CD14-positive monocyte (primary cell): ENCODE results near the gene GNA12. TPM values are rescaled to one million over a fixed set of nuclear protein-coding genes. Genes with fewer than 3 reads are reported as not detected.

Source experiments
- DNase-seq, 3 donors: peaks; one replicate each; pipeline ENCODE4 v3.0.0-alpha.2; 2011 to 2022
- H2AFZ ChIP-seq: 2 replicates; pipeline ENCODE4 v1.6.0; 2012; ENCODE audit warnings: mild to moderate bottlenecking, low read depth, low read length, inconsistent platforms; ENCODE audit not compliant: insufficient read depth, poor library complexity, severe bottlenecking
- H3K27ac ChIP-seq, 2 donors: 1 replicate in 1 of 2; 2 replicates in 1 of 2; pipeline ENCODE4 v1.5.1; 2012 to 2013; ENCODE audit warnings: low read length in 2 of 2, control low read depth in 1 of 2, inconsistent platforms in 1 of 2, low read depth in 1 of 2, mild to moderate bottlenecking in 1 of 2
- H3K27me3 ChIP-seq, 2 donors: one replicate each; pipeline versions ENCODE4 v1.6.0 to v1.6.1; 2011 to 2013; ENCODE audit warnings: low read length in 2 of 2; ENCODE audit not compliant: control insufficient read depth in 2 of 2, insufficient read depth in 2 of 2
- H3K36me3 ChIP-seq, 2 donors: replicated peaks in 1 of 2; 1 replicate in 1 of 2; 2 replicates in 1 of 2; pipeline versions ENCODE4 v1.5.1 to v1.6.1; 2012 to 2013; ENCODE audit warnings: low read length in 2 of 2, control low read depth in 1 of 2, inconsistent platforms in 1 of 2, mild to moderate bottlenecking in 1 of 2; ENCODE audit not compliant: insufficient read depth in 2 of 2, control insufficient read depth in 1 of 2
- H3K4me1 ChIP-seq, 2 donors: 1 replicate in 1 of 2; 2 replicates in 1 of 2; pipeline versions ENCODE4 v1.5.1 to v1.6.1; 2012 to 2013; ENCODE audit warnings: low read length in 2 of 2, control low read depth in 1 of 2, inconsistent platforms in 1 of 2, mild to moderate bottlenecking in 1 of 2, moderate library complexity in 1 of 2; ENCODE audit not compliant: insufficient read depth in 2 of 2, control insufficient read depth in 1 of 2
- H3K4me2 ChIP-seq: replicated peaks from 2 replicates; pipeline ENCODE3; 2012; ENCODE audit warnings: low read length, moderate library complexity, mild to moderate bottlenecking; ENCODE audit not compliant: poor library complexity, severe bottlenecking; ENCODE audit errors: extremely low read depth
- H3K4me3 ChIP-seq, 3 experiments: fragments of 200-600 bp in 1 of 3; sonication (generic) in 1 of 3; replicated peaks in 1 of 3; 1 replicate in 2 of 3; 2 replicates in 1 of 3; pipeline ENCODE4 v1.5.1; 2011 to 2013; ENCODE audit warnings: low read length in 3 of 3, mild to moderate bottlenecking in 3 of 3, control low read depth in 2 of 3, low read depth in 2 of 3, inconsistent platforms in 1 of 3, moderate library complexity in 1 of 3
- H3K79me2 ChIP-seq: 2 replicates; pipeline ENCODE4 v1.6.0; 2012; ENCODE audit warnings: mild to moderate bottlenecking, control low read depth, inconsistent platforms, low read length, moderate library complexity; ENCODE audit not compliant: insufficient read depth
- H3K9ac ChIP-seq: 2 replicates; pipeline ENCODE4 v1.6.0; 2017; ENCODE audit warnings: low read length, mild to moderate bottlenecking; ENCODE audit not compliant: insufficient read depth, poor library complexity, severe bottlenecking
- H3K9me3 ChIP-seq, 2 donors: replicated peaks in 1 of 2; 1 replicate in 1 of 2; 2 replicates in 1 of 2; pipeline versions ENCODE4 v1.5.1 to v1.6.1; 2012 to 2013; ENCODE audit warnings: low read length in 2 of 2, control low read depth in 1 of 2; ENCODE audit not compliant: control insufficient read depth in 1 of 2, insufficient read depth in 1 of 2
- H4K20me1 ChIP-seq: 2 replicates; pipeline ENCODE4 v1.6.0; 2012; ENCODE audit warnings: mild to moderate bottlenecking, low read length, control low read depth, moderate library complexity; ENCODE audit not compliant: insufficient read depth
- H3K27ac Mint-ChIP-seq, 7 donors: one replicate each; pipeline ENCODE4 v1.8.0; 2020; ENCODE audit warnings: mild to moderate bottlenecking in 7 of 7, mixed read lengths in 7 of 7, moderate library complexity in 6 of 7, inconsistent platforms in 2 of 7
- H3K27me3 Mint-ChIP-seq, 3 donors: one replicate each; pipeline ENCODE4 v1.8.0; 2021 to 2022; ENCODE audit warnings: low read depth in 3 of 3, mild to moderate bottlenecking in 3 of 3, mixed read lengths in 3 of 3, moderate library complexity in 3 of 3, inconsistent platforms in 1 of 3
- H3K36me3 Mint-ChIP-seq, 2 donors: one replicate each; pipeline ENCODE4 v1.8.0; 2020; ENCODE audit warnings: mixed read lengths in 2 of 2, inconsistent platforms in 1 of 2, mild to moderate bottlenecking in 1 of 2
- H3K4me1 Mint-ChIP-seq: one replicate; pipeline ENCODE4 v1.8.0; 2020; ENCODE audit warnings: mild to moderate bottlenecking, mixed read lengths
- H3K4me3 Mint-ChIP-seq, 2 donors: one replicate each; pipeline ENCODE4 v1.8.0; 2020; ENCODE audit warnings: mild to moderate bottlenecking in 2 of 2, mixed read lengths in 2 of 2, moderate library complexity in 1 of 2
- H3K9me3 Mint-ChIP-seq, 7 donors: one replicate each; pipeline ENCODE4 v1.8.0; 2020 to 2022; ENCODE audit warnings: mixed read lengths in 7 of 7, mild to moderate bottlenecking in 6 of 7, moderate library complexity in 6 of 7, inconsistent platforms in 2 of 7
- WGBS: methylation state at CpG from one replicate; pipeline ENCODE4 v1.1.5; 2013; ENCODE audit warnings: missing lambda C conversion rate; ENCODE audit not compliant: insufficient coverage; 5-methylcytosine and 5-hydroxymethylcytosine counted together
- intact Hi-C, 2 donors: fragments of 100-400 bp; cut with micrococcal nuclease; formaldehyde crosslinking; loops; one replicate each; pipeline versions ENCODE4 v1.15.0 to v1.15.1; 2023
- polyA plus RNA-seq, 3 donors: library from polyadenylated mRNA; depleted of rRNA in 1 of 3; unstranded in 2 of 3; stranded (reverse) in 1 of 3; fragments of 300-500 nt in 2 of 3; fragments of >200 nt in 1 of 3; fragmentation: Illumina TruSeq in 2 of 3; gene quantifications; 1 replicate in 2 of 3; 2 replicates in 1 of 3; pipeline ENCODE4 v1.2.3, GENCODE V29; 2012 to 2021
- TF ChIP-seq, protein P1 (sequence below): fragments of 200-600 bp; IDR thresholded peaks from one replicate; pipeline ENCODE4 v1.8.0; 2022; ENCODE audit warnings: antibody characterized with exemption, mild to moderate bottlenecking

Gene GNA12
- polyA plus RNA-seq, 3 donors = 3.4 to 25.9 (median 10.6) TPM

DNA sequence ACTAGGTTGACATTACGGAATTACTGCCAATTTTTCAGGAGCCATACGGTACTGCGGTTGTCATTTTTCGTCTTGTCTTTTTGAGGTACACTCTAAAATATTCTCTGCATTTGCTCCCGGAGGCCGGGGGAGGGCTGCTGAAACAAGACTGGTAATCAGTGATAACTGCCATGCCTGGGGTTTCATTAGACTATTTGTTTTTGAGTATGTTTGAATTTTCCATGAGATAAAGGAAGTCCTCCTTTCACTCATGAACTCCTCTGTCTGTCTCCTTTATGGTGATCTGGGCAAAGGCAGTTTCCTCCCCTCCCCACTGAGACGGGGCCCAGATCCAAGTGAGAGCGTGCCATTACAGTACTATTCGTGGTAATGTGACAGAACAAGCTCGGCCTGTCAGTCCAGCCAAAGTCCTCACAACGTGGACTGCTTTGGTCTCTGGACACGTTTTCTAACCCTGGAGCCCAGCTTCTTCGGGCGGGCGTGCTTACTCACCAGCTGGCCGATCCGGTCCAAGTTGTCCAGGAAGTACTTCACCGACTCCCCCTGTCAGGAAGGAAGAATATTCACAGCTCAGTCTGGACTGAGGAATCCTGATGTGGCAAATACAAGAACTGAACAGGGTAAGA lies 111.0 kb downstream of the GNA12 start:
- peaks cover 8 to 17% of the 10 kb centered on the region in 2 donors for H3K36me3 ChIP-seq
- H3K4me1 Mint-ChIP-seq = peaks cover 81% of the 10 kb centered on the region
- no peak overlapping the region for H2AFZ ChIP-seq
- H3K4me3 ChIP-seq = no peak overlapping the region
- peak overlapping the region in 6 of 7 donors; percentile 13 to 95 (median 72) for H3K27ac Mint-ChIP-seq
- peaks cover 0 to 10% (median 6%) of the 10 kb centered on the region in 3 donors for H3K27me3 Mint-ChIP-seq
- H3K4me1 ChIP-seq = peaks cover 82 to 84% of the 10 kb centered on the region in 2 donors
- peak; percentile 51 to 73 (median 72) for DNase-seq
- intact Hi-C loops = loop anchor here in 1 of 2 donors (5.0 to 10.0 kb wide), 2 partner anchors 44 to 112 kb away; partner anchors contain the start of gene GNA12
- peak overlapping the region; percentile 42 to 83 for H3K4me3 Mint-ChIP-seq
- H3K9ac ChIP-seq = no peak overlapping the region
- no peaks in the 10 kb centered on the region for H3K27me3 ChIP-seq
- WGBS = 6% methylated on average over 11 of the region's 18 CpGs
- peak overlapping the region; percentile 13 to 76 for H3K27ac ChIP-seq
- H3K79me2 ChIP-seq = peaks cover 10% of the 10 kb centered on the region
- peaks cover 0 to 8% (median 3%) of the 10 kb centered on the region in 7 donors for H3K9me3 Mint-ChIP-seq
- no peaks in the 10 kb centered on the region for H4K20me1 ChIP-seq
- H3K9me3 ChIP-seq = no peaks in the 10 kb centered on the region
- H3K4me2 ChIP-seq = peak overlapping the region; percentile 16
- TF ChIP-seq, protein P1, sequence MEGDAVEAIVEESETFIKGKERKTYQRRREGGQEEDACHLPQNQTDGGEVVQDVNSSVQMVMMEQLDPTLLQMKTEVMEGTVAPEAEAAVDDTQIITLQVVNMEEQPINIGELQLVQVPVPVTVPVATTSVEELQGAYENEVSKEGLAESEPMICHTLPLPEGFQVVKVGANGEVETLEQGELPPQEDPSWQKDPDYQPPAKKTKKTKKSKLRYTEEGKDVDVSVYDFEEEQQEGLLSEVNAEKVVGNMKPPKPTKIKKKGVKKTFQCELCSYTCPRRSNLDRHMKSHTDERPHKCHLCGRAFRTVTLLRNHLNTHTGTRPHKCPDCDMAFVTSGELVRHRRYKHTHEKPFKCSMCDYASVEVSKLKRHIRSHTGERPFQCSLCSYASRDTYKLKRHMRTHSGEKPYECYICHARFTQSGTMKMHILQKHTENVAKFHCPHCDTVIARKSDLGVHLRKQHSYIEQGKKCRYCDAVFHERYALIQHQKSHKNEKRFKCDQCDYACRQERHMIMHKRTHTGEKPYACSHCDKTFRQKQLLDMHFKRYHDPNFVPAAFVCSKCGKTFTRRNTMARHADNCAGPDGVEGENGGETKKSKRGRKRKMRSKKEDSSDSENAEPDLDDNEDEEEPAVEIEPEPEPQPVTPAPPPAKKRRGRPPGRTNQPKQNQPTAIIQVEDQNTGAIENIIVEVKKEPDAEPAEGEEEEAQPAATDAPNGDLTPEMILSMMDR = no peak
- H3K36me3 Mint-ChIP-seq = peaks cover 56 to 59% of the 10 kb centered on the region in 2 donors

DNA sequence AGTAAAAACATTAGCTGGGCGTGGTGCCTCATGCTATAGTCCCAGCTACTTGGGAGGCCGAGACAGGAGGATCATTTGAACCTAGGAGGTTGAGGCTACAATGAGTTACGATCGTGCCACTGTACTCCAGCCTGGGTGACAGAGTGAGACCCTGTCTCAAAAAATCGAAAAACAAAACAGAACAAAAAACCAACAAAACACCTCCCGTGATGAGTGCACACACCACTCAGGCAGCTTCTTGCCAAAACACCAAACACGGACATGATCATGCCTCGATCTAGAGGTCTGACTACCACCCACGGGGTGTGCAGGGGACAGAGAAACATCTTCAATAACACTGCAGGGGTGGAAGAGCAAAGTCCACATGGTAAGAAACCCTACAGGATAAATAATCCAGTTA lies 111.7 kb downstream of the GNA12 start:
- peaks cover 56 to 59% of the 10 kb centered on the region in 2 donors for H3K36me3 Mint-ChIP-seq
- DNase-seq = no peak
- Histone ChIP-seq H3K9me3 (no peaks in the 10 kb centered on the region), H3K27ac (no peak overlapping the region), H3K4me2 (no peak overlapping the region), H3K79me2 (peaks cover 10% of the 10 kb centered on the region), H3K9ac (no peak overlapping the region), H2AFZ (no peak overlapping the region), H4K20me1 (no peaks in the 10 kb centered on the region), H3K27me3 (no peaks in the 10 kb centered on the region), H3K4me1 (peaks cover 82 to 84% of the 10 kb centered on the region in 2 donors), H3K4me3 (no peak overlapping the region), H3K36me3 (peaks cover 8 to 17% of the 10 kb centered on the region in 2 donors)
- H3K27me3 Mint-ChIP-seq = peaks cover 0 to 10% (median 6%) of the 10 kb centered on the region in 3 donors
- no peak overlapping the region for H3K4me3 Mint-ChIP-seq
- WGBS = 90% methylated on average over 4 of the region's 9 CpGs
- peak overlapping the region in 2 of 7 donors; percentile 27 to 41 for H3K27ac Mint-ChIP-seq
- H3K4me1 Mint-ChIP-seq = peaks cover 80% of the 10 kb centered on the region
- peaks cover 0 to 7% (median 3%) of the 10 kb centered on the region in 7 donors for H3K9me3 Mint-ChIP-seq
- TF ChIP-seq, protein P1 = no peak
- intact Hi-C loops = loop anchor here in 1 of 2 donors (5.0 to 10.0 kb wide), 2 partner anchors 45 to 112 kb away; partner anchors contain the start of gene GNA12
